ENCODE measurements around the gene MUC21. TPM values are rescaled to one million over a fixed set of nuclear protein-coding genes. Genes with fewer than 3 reads are reported as not detected.
A peak's percentile ranks its signal among the peaks of the same experiment; 100 is the strongest.

MUC21 gene
- total RNA-seq, 1 donor from 2014 or later = 0.65 TPM

DNA sequence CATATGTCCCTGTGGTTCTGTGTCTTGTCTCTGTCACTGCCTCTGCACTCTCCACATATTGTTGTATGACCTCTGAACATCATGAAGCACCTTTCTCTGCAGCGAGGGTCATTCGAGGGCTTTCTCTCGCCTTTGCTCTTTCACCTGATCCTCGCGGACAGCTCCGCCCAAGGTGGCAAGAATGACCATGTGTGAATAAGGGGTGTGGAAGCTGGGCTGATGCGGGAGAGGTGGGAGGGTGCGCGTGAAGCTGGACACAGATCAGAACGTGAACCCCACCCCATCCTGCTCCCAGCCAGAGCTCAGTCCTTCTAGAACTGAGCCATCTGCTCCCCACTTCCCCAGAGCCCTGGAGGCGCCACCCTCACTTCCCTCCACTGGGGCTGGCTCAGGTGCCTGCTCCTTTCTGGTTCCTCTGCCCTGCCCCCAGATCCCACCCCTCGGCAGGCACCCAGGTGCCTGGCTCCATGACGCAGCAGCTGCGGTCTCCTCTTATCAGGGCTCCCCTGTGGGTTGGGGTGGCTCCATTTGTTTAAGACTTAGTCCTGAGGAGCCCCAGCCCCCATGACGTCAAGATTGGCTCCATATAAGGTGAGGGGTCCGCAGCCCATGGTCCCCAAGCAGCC is 43.0 kb upstream of the MUC21 start, which contains the start of gene MUCL3:
MUCL3 (plus strand) TSS at position 613 of the 626 bp plus-strand sequence. CDS start 27 bp downstream, outside the sequence.
- TF ChIP-seq, protein P1, sequence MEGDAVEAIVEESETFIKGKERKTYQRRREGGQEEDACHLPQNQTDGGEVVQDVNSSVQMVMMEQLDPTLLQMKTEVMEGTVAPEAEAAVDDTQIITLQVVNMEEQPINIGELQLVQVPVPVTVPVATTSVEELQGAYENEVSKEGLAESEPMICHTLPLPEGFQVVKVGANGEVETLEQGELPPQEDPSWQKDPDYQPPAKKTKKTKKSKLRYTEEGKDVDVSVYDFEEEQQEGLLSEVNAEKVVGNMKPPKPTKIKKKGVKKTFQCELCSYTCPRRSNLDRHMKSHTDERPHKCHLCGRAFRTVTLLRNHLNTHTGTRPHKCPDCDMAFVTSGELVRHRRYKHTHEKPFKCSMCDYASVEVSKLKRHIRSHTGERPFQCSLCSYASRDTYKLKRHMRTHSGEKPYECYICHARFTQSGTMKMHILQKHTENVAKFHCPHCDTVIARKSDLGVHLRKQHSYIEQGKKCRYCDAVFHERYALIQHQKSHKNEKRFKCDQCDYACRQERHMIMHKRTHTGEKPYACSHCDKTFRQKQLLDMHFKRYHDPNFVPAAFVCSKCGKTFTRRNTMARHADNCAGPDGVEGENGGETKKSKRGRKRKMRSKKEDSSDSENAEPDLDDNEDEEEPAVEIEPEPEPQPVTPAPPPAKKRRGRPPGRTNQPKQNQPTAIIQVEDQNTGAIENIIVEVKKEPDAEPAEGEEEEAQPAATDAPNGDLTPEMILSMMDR (conservative IDR thresholded peaks at IDR 0.05) = no peak
- Mint-ChIP-seq H3K27ac (peak within 1 kb of the TSS; percentile 29), H3K4me1 (ENCODE audit: unreplicated experiment) (peaks cover 19% of the 10 kb centered on the region), H3K36me3 (no peaks in the 10 kb centered on the region), H3K27me3 (peaks cover 15% of the 10 kb centered on the region), H3K4me3 (no peak within 1 kb of the TSS), H3K9me3 (peaks cover 5% of the 10 kb centered on the region)
- DNase-seq (ENCODE audit: extremely low spot score, unreplicated experiment) = no peak

- DNase-seq (ENCODE audit: extremely low spot score, unreplicated experiment) = peak; percentile 83
- peak overlapping the region; percentile 64 for H3K27ac Mint-ChIP-seq
- H3K4me1 Mint-ChIP-seq (ENCODE audit: unreplicated experiment) = peaks cover 12% of the 10 kb centered on the region
- peaks cover 17% of the 10 kb centered on the region for H3K27me3 Mint-ChIP-seq
- H3K9me3 Mint-ChIP-seq = peaks cover 5% of the 10 kb centered on the region
- H3K4me3 Mint-ChIP-seq = peak overlapping the region; percentile 70
- H3K36me3 Mint-ChIP-seq = no peaks in the 10 kb centered on the region
- TF ChIP-seq, protein P1 (conservative IDR thresholded peaks at IDR 0.05) = peak; percentile 68
Observed at GRCh38 chr6:30942338-30943060, 41.0 kb upstream of the MUC21 start.

GRCh38 chr6:30944051-30944450 is 39.5 kb upstream of the MUC21 start:
- Mint-ChIP-seq H3K4me3 (no peak overlapping the region), H3K36me3 (no peaks in the 10 kb centered on the region), H3K27me3 (peaks cover 33% of the 10 kb centered on the region), H3K27ac (peak overlapping the region; percentile 48), H3K9me3 (peaks cover 10% of the 10 kb centered on the region), H3K4me1 (ENCODE audit: unreplicated experiment) (peaks cover 12% of the 10 kb centered on the region)
- TF ChIP-seq, protein P1 (conservative IDR thresholded peaks at IDR 0.05) = no peak
- no peak for DNase-seq (ENCODE audit: extremely low spot score, unreplicated experiment)

DNA sequence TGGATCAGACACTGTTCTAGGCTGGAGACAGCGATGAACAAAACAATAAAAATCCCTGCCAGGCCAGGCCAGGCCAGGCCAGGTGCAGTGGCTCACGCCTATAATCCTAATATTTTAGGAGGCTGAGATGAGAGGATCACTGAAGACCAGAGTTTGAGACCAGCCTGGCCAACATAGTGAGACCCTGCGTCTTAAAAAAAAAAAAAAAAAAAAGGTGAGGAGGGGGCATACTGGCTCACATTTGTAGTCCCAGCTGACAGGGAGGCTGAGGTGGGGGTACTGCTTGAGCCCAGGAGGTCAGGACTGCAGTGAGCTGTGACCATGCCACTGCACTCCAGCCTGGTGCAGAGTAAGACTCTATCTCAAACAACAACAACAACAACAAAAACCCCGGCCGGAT is 38.2 kb upstream of the MUC21 start:
- TF ChIP-seq, protein P1 (conservative IDR thresholded peaks at IDR 0.05) = no peak
- H3K4me3 Mint-ChIP-seq = no peak overlapping the region

GRCh38 chr6:30947231-30947630 is 36.3 kb upstream of the MUC21 start:
- peaks cover 16% of the 10 kb centered on the region for H3K9me3 Mint-ChIP-seq
- DNase-seq (ENCODE audit: extremely low spot score, unreplicated experiment) = no peak
- no peak overlapping the region for H3K27ac Mint-ChIP-seq
- peaks cover 61% of the 10 kb centered on the region for H3K27me3 Mint-ChIP-seq
- no peaks in the 10 kb centered on the region for H3K36me3 Mint-ChIP-seq
- no peak overlapping the region for H3K4me3 Mint-ChIP-seq
- TF ChIP-seq, protein P1 (conservative IDR thresholded peaks at IDR 0.05) = no peak
- H3K4me1 Mint-ChIP-seq (ENCODE audit: unreplicated experiment) = peaks cover 7% of the 10 kb centered on the region

More for the DNA sequence above, 38.2 kb upstream of the MUC21 start:
- peaks cover 12% of the 10 kb centered on the region for H3K4me1 Mint-ChIP-seq (ENCODE audit: unreplicated experiment)
- DNase-seq (ENCODE audit: extremely low spot score, unreplicated experiment) = no peak
- peaks cover 10% of the 10 kb centered on the region for H3K9me3 Mint-ChIP-seq
- peaks cover 41% of the 10 kb centered on the region for H3K27me3 Mint-ChIP-seq
- no peak overlapping the region for H3K27ac Mint-ChIP-seq
- no peaks in the 10 kb centered on the region for H3K36me3 Mint-ChIP-seq
